Endodermal cell (in vitro differentiated cells): ENCODE measurements around the gene SLC11A1. TPM values are rescaled to one million over a fixed set of nuclear protein-coding genes. Genes with fewer than 3 reads are reported as not detected.

Experiments
- DNase-seq: peaks from one replicate; pipeline ENCODE4 v3.0.0-alpha.2; 2017
- H3K27ac ChIP-seq: 2 replicates; pipeline ENCODE4 v1.5.1; 2013; ENCODE audit warnings: mild to moderate bottlenecking, low read depth, low read length, moderate library complexity
- H3K27me3 ChIP-seq: 2 replicates; pipeline ENCODE4 v1.6.1; 2013; ENCODE audit warnings: mild to moderate bottlenecking, low read length, moderate library complexity; ENCODE audit not compliant: insufficient read depth, control insufficient read depth, poor library complexity, severe bottlenecking
- H3K36me3 ChIP-seq: 2 replicates; pipeline ENCODE4 v1.7.0; 2013; ENCODE audit warnings: mild to moderate bottlenecking, low read length, moderate library complexity; ENCODE audit not compliant: control insufficient read depth, insufficient read depth
- H3K4me1 ChIP-seq: one replicate; pipeline ENCODE4 v1.7.0; 2013; ENCODE audit warnings: low read length; ENCODE audit not compliant: control insufficient read depth, insufficient read depth
- H3K4me3 ChIP-seq: 2 replicates; pipeline ENCODE4 v1.5.1; 2013; ENCODE audit warnings: mild to moderate bottlenecking, low read length, moderate library complexity
- H3K9ac ChIP-seq: 2 replicates; pipeline ENCODE4 v1.6.1; 2013; ENCODE audit warnings: mild to moderate bottlenecking, low read length, moderate library complexity; ENCODE audit not compliant: poor library complexity, severe bottlenecking; ENCODE audit errors: extremely low read depth
- H3K9me3 ChIP-seq: 2 replicates; pipeline ENCODE4 v1.6.1; 2013; ENCODE audit warnings: mild to moderate bottlenecking, low read length, moderate library complexity; ENCODE audit not compliant: control insufficient read depth
- H3K27ac Mint-ChIP-seq: 2 replicates; pipeline ENCODE4 v1.8.0; 2020; ENCODE audit warnings: mixed read lengths
- H3K27me3 Mint-ChIP-seq: 2 replicates; pipeline ENCODE4 v1.8.0; 2021; ENCODE audit warnings: mild to moderate bottlenecking, mixed read lengths; ENCODE audit not compliant: insufficient read depth
- H3K36me3 Mint-ChIP-seq: 2 replicates; pipeline ENCODE4 v1.8.0; 2020; ENCODE audit warnings: low read depth, mixed read lengths
- H3K4me1 Mint-ChIP-seq: 2 replicates; pipeline ENCODE4 v1.8.0; 2020; ENCODE audit warnings: mixed read lengths
- H3K4me3 Mint-ChIP-seq: 2 replicates; pipeline ENCODE4 v1.8.0; 2020; ENCODE audit warnings: mild to moderate bottlenecking, moderate library complexity, mixed read lengths
- H3K9me3 Mint-ChIP-seq: 2 replicates; pipeline ENCODE4 v1.8.0; 2020; ENCODE audit warnings: mild to moderate bottlenecking, mixed read lengths
- CTCF ChIP-seq: fragments of 200-600 bp; sonication (generic); conservative IDR thresholded peaks from 2 replicates; pipeline ENCODE4 v1.5.0; 2021; ENCODE audit warnings: antibody characterized with exemption, mild to moderate bottlenecking
- WGBS, 2 experiments: methylation state at CpG; one replicate each; pipeline versions ENCODE4 v1.1.5 to v1.1.7; 2013; ENCODE audit warnings: missing lambda C conversion rate in 2 of 2, mixed read lengths in 1 of 2; ENCODE audit not compliant: insufficient coverage in 1 of 2, insufficient read length in 1 of 2; 5-methylcytosine and 5-hydroxymethylcytosine counted together
- total RNA-seq, 2 donors: library from RNA; stranded (reverse); fragmentation: NEBNext Ultra II Directional in 1 of 2; extraction: Animal tissue kit (Norgen Biotek cat#: 25700) in 1 of 2; gene quantifications; 2 replicates in 1 of 2; 3 replicates in 1 of 2; pipeline ENCODE4 v1.2.1, GENCODE V29; 2021

Gene SLC11A1
- total RNA-seq, 2 donors from 2014 or later, result 0.09 TPM; not detected in 1

DNA sequence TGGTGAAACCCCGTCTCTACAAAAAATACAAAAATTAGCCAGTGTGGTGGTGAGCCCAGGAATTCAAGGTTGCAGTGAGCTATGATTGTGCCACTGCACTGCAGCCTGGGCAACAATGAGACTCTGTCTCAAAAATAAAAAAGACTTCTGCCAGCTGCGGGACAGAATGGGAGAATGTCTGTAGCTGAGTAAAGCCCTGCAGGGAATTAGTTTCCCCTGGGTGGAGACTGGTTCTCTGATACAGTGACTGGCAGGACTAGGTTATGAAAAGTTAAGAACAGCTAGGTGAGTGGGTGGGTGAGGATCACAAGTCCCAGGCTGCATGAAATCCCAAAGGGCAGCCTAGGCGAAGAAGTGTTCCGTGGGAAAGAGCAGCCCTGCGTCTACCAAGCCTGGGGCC, 39.2 kb upstream of the SLC11A1 start:
- no peaks in the 10 kb centered on the region for H3K27me3 ChIP-seq

GRCh38 chr2:218343591-218343990, 38.5 kb upstream of the SLC11A1 start:
- Histone ChIP-seq H3K36me3 (no peaks in the 10 kb centered on the region), H3K27me3 (no peaks in the 10 kb centered on the region), H3K9me3 (no peaks in the 10 kb centered on the region), H3K27ac (no peak overlapping the region), H3K4me1 (no peaks in the 10 kb centered on the region), H3K4me3 (no peak overlapping the region), H3K9ac (no peak overlapping the region)
- no peaks in the 10 kb centered on the region for H3K4me1 Mint-ChIP-seq
- no peak for TF ChIP-seq CTCF
- no peak overlapping the region for H3K4me3 Mint-ChIP-seq
- H3K9me3 Mint-ChIP-seq, result peaks cover 3% of the 10 kb centered on the region
- no peak overlapping the region for H3K27ac Mint-ChIP-seq
- 85% methylated on average over 3 of the region's 3 CpGs; no CpG with 5 or more reads in 1 of the 2 experiments for whole genome bisulfite sequencing, 2 experiments
- H3K36me3 Mint-ChIP-seq, result peaks cover 2% of the 10 kb centered on the region
- DNase-seq, result no peak
- no peaks in the 10 kb centered on the region for H3K27me3 Mint-ChIP-seq

More for the DNA sequence above, 39.2 kb upstream of the SLC11A1 start:
- 90 to 93% methylated on average over 2 to 5 of the region's 5 CpGs for WGBS, 2 experiments
- Histone ChIP-seq H3K9me3 (no peaks in the 10 kb centered on the region), H3K36me3 (no peaks in the 10 kb centered on the region), H3K27ac (no peak overlapping the region), H3K9ac (no peak overlapping the region), H3K4me3 (no peak overlapping the region), H3K4me1 (no peaks in the 10 kb centered on the region)
- no peak overlapping the region for H3K4me3 Mint-ChIP-seq
- no peak for DNase-seq
- H3K36me3 Mint-ChIP-seq, result peaks cover 2% of the 10 kb centered on the region
- H3K27me3 Mint-ChIP-seq, result no peaks in the 10 kb centered on the region
- H3K4me1 Mint-ChIP-seq, result no peaks in the 10 kb centered on the region
- no peaks in the 10 kb centered on the region for H3K9me3 Mint-ChIP-seq
- no peak overlapping the region for H3K27ac Mint-ChIP-seq
- TF ChIP-seq CTCF, result no peak

GRCh38 chr2:218344090-218344754, 37.9 kb upstream of the SLC11A1 start:
- H3K27me3 ChIP-seq, result no peaks in the 10 kb centered on the region
- H3K4me3 Mint-ChIP-seq, result no peak overlapping the region
- H3K36me3 ChIP-seq, result no peaks in the 10 kb centered on the region
- 92 to 98% methylated on average over 9 to 12 of the region's 12 CpGs for WGBS, 2 experiments
- no peak overlapping the region for H3K9ac ChIP-seq
- H3K27ac Mint-ChIP-seq, result no peak overlapping the region
- no peaks in the 10 kb centered on the region for H3K27me3 Mint-ChIP-seq
- no peak for DNase-seq
- no peaks in the 10 kb centered on the region for H3K9me3 ChIP-seq
- TF ChIP-seq CTCF, result no peak
- peaks cover 2% of the 10 kb centered on the region for H3K36me3 Mint-ChIP-seq
- peaks cover 4% of the 10 kb centered on the region for H3K9me3 Mint-ChIP-seq
- no peak overlapping the region for H3K27ac ChIP-seq
- no peak overlapping the region for H3K4me3 ChIP-seq
- H3K4me1 ChIP-seq, result no peaks in the 10 kb centered on the region
- no peaks in the 10 kb centered on the region for H3K4me1 Mint-ChIP-seq
